Effector memory CD4-positive, alpha-beta T cell (primary cell): ENCODE measurements around the gene RAB5IF.

Experiments
- DNase-seq, 3 donors: peaks; one replicate each; pipeline ENCODE4 v3.0.0-alpha.2; 2020
- H3K27ac ChIP-seq: 2 replicates; pipeline ENCODE4 v1.7.0; 2013; ENCODE audit warnings: mild to moderate bottlenecking, low read length, moderate library complexity; ENCODE audit not compliant: insufficient read depth, poor library complexity, severe bottlenecking
- H3K27me3 ChIP-seq: replicated peaks from 2 replicates; pipeline ENCODE4 v1.7.0; 2013; ENCODE audit warnings: mild to moderate bottlenecking, low read length; ENCODE audit not compliant: insufficient read depth, control insufficient read depth, poor library complexity, severe bottlenecking
- H3K36me3 ChIP-seq: 2 replicates; pipeline ENCODE4 v1.7.0; 2013; ENCODE audit warnings: mild to moderate bottlenecking, low read length, moderate library complexity; ENCODE audit not compliant: control insufficient read depth, insufficient read depth
- H3K4me1 ChIP-seq: 2 replicates; pipeline ENCODE4 v1.7.0; 2013; ENCODE audit warnings: low read length, mild to moderate bottlenecking; ENCODE audit not compliant: control insufficient read depth, insufficient read depth, poor library complexity, severe bottlenecking
- H3K4me3 ChIP-seq: 2 replicates; pipeline ENCODE4 v1.7.0; 2013; ENCODE audit warnings: low read length, low read depth, mild to moderate bottlenecking; ENCODE audit not compliant: insufficient read depth, poor library complexity, severe bottlenecking
- H3K9me3 ChIP-seq: 2 replicates; pipeline ENCODE4 v1.7.0; 2013; ENCODE audit warnings: mild to moderate bottlenecking, low read length, moderate library complexity; ENCODE audit not compliant: control insufficient read depth

The RAB5IF gene

GRCh38 chr20:36658300-36658699 lies 52.7 kb downstream of the RAB5IF start:
- Histone ChIP-seq H3K4me3 (no peak overlapping the region), H3K4me1 (peaks cover 6% of the 10 kb centered on the region), H3K9me3 (no peaks in the 10 kb centered on the region), H3K27ac (no peak overlapping the region), H3K36me3 (peaks cover 4% of the 10 kb centered on the region), H3K27me3 (no peaks in the 10 kb centered on the region)
- no peak for DNase-seq
